ENCODE measurements around the gene FRMD4A. TPM values are rescaled to one million over a fixed set of nuclear protein-coding genes. Genes with fewer than 3 reads are reported as not detected.
A peak's percentile ranks its signal among the peaks of the same experiment; 100 is the strongest.

The FRMD4A gene
- total and polyA plus RNA-seq, 2 experiments from 2014 or later: 3.7 to 12.6 TPM

DNA sequence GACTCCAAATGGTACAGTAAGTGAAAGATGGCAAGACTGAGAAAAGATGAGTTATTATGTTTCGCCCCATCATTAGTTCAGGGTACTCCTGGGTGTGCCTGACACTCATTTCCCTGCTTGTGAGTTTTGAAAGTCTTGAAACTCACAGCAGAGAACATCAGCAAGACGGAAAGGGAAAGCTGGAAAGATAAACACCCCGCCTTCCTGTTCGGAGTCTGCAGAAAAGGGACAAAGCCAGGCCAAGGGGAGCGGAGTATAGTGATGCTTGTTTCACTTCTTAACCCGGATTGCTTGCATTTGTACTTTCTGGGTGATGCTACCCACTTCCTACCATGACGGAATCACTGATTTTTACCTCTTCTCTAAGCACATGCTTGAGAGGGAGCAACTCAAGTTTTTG is 294.5 kb downstream of the FRMD4A start:
- H3K27ac ChIP-seq: no peak overlapping the region
- H3K27me3 ChIP-seq: no peaks in the 10 kb centered on the region
- no peaks in the 10 kb centered on the region for H3K9me3 ChIP-seq (ENCODE audit: low read depth)
- no peak for TF ChIP-seq CTCF (IDR thresholded peaks at IDR 0.05; ENCODE audit: low read depth, low read length)
- no peaks in the 10 kb centered on the region for H3K36me3 ChIP-seq
- no peak for DNase-seq (ENCODE audit: low read depth in 1 of 2, low spot score in 1 of 2)
- no peak overlapping the region for H3K4me3 ChIP-seq
- H3K4me1 ChIP-seq (ENCODE audit: low read depth): no peaks in the 10 kb centered on the region

DNA sequence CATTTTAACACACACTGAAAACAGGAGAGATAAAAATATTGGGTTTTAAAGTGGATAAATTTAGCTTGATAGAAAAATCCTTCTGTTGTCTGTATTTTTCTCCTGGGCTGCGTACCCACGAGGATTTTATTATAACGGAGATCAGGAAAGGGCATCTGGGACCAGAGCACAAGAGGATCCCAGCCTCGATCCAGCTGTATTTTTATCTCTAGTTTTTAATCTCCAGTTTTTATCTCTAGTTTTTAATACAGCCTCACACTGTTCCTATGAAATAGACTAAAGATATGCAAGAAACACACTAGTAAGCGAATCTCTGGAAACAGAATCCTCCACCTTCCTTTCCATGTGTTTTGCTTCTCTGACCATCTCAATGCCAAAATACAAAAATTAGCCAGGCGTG is 295.2 kb downstream of the FRMD4A start:
- H3K27me3 ChIP-seq: no peaks in the 10 kb centered on the region
- H3K4me1 ChIP-seq (ENCODE audit: low read depth): no peaks in the 10 kb centered on the region
- no peak for TF ChIP-seq CTCF (IDR thresholded peaks at IDR 0.05; ENCODE audit: low read depth, low read length)
- no peak overlapping the region for H3K27ac ChIP-seq
- H3K36me3 ChIP-seq: no peaks in the 10 kb centered on the region
- no peaks in the 10 kb centered on the region for H3K9me3 ChIP-seq (ENCODE audit: low read depth)
- H3K4me3 ChIP-seq: no peak overlapping the region
- no peak for DNase-seq (ENCODE audit: low read depth in 1 of 2, low spot score in 1 of 2)

- H3K36me3 ChIP-seq: no peaks in the 10 kb centered on the region
- no peaks in the 10 kb centered on the region for H3K4me1 ChIP-seq (ENCODE audit: low read depth)
- peak; percentile 85 for TF ChIP-seq CTCF (IDR thresholded peaks at IDR 0.05; ENCODE audit: low read depth, low read length)
- peak; percentile 28 to 39 for DNase-seq (ENCODE audit: low read depth in 1 of 2, low spot score in 1 of 2)
- H3K27ac ChIP-seq: no peak overlapping the region
- no peaks in the 10 kb centered on the region for H3K27me3 ChIP-seq
- no peak overlapping the region for H3K4me3 ChIP-seq
- no peaks in the 10 kb centered on the region for H3K9me3 ChIP-seq (ENCODE audit: low read depth)
Observed at GRCh38 chr10:14032406-14032998, 298.2 kb downstream of the FRMD4A start.

DNA sequence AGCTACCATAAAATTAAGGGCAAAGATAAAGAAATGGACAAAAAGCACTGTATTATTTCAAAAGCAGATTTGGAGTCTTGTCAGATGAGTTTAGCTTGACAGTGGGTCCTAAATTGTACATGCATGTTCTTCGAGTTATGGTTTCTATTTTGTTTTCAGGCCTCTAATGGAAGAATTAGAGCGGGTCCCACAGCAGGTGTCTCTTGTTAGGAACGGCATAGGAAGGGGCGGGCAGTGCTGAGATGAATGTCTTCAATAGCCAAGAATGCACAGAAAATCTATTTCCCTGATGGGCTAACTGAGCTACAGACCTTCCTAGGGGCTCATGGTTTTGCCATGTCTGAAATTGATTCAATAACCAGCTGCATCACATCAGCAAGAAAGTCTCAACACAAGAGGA is 304.4 kb downstream of the FRMD4A start:
- Histone ChIP-seq H3K9me3 (ENCODE audit: low read depth) (no peaks in the 10 kb centered on the region), H3K27me3 (peaks cover 5% of the 10 kb centered on the region), H3K4me1 (ENCODE audit: low read depth) (no peaks in the 10 kb centered on the region), H3K4me3 (no peak overlapping the region), H3K27ac (no peak overlapping the region), H3K36me3 (no peaks in the 10 kb centered on the region)
- no peak for DNase-seq (ENCODE audit: low read depth in 1 of 2, low spot score in 1 of 2)
- no peak for TF ChIP-seq CTCF (IDR thresholded peaks at IDR 0.05; ENCODE audit: low read depth, low read length)

- H3K27ac ChIP-seq: no peak overlapping the region
- peaks cover 5% of the 10 kb centered on the region for H3K27me3 ChIP-seq
Observed at GRCh38 chr10:14025283-14026189, 305.2 kb downstream of the FRMD4A start.

More at GRCh38 chr10:14025283-14026189, 305.2 kb downstream of the FRMD4A start:
- Histone ChIP-seq H3K9me3 (ENCODE audit: low read depth) (no peaks in the 10 kb centered on the region), H3K4me1 (ENCODE audit: low read depth) (peaks cover 3% of the 10 kb centered on the region), H3K36me3 (no peaks in the 10 kb centered on the region), H3K4me3 (no peak overlapping the region)
- TF ChIP-seq CTCF (IDR thresholded peaks at IDR 0.05; ENCODE audit: low read depth, low read length): no peak
- DNase-seq (ENCODE audit: low read depth in 1 of 2, low spot score in 1 of 2): no peak
